MG63 (cell line): Measurements from ENCODE around the gene PVR. TPM values are rescaled to one million over a fixed set of nuclear protein-coding genes. Genes with fewer than 3 reads are reported as not detected.

Experiments
- DNase-seq: peaks from one replicate; pipeline ENCODE4 v3.0.0-alpha.2; 2020
- H3K27me3 ChIP-seq: fragments of 250-450 bp; sonication (Bioruptor Pico); 2 replicates; pipeline ENCODE4 v1.5.1; 2020; ENCODE audit warnings: mild to moderate bottlenecking, moderate library complexity
- H3K36me3 ChIP-seq: fragments of 250-450 bp; sonication (Bioruptor Pico); 2 replicates; pipeline ENCODE4 v1.5.1; 2020; ENCODE audit warnings: mild to moderate bottlenecking, moderate library complexity
- H3K4me3 ChIP-seq: fragments of 250-450 bp; sonication (Bioruptor Pico); 2 replicates; pipeline ENCODE4 v1.5.1; 2020; ENCODE audit warnings: mild to moderate bottlenecking, moderate library complexity
- H3K9me3 ChIP-seq: fragments of 250-450 bp; sonication (Bioruptor Pico); 2 replicates; pipeline ENCODE4 v1.5.1; 2020; ENCODE audit warnings: mild to moderate bottlenecking, moderate library complexity
- total RNA-seq: library from RNA; depleted of rRNA; stranded (reverse); fragments of >200 nt; shearing (Covaris generic); gene quantifications from 2 replicates; pipeline ENCODE4 v1.2.3, GENCODE V29; 2014; ENCODE audit warnings: low replicate concordance

The PVR gene
- total RNA-seq, 1 experiment from 2014 or later, result 141 TPM

DNA sequence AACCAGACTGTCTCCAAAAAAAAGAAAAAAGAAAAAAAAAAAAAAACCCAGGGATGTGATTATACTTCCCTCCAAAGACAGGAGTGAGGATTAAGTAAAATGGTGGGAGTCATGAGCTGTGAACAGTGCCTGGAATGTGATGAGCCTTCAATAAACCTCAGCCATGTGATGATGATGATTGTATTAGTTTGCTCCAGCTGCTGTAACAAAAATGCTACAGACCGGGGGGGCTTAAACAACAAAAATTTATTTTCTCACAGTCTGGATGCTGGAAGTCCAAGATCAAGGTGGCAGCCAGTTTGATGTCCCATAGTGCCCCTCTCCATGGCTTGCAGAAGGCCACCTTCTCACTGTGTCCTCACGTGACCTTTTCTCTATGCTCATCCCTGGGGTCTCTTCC lies 8.9 kb upstream of the PVR start:
- DNase-seq, result no peak
- no peaks in the 10 kb centered on the region for H3K27me3 ChIP-seq
- H3K36me3 ChIP-seq, result peaks cover 23% of the 10 kb centered on the region
- H3K9me3 ChIP-seq, result no peaks in the 10 kb centered on the region
- no peak overlapping the region for H3K4me3 ChIP-seq

DNA sequence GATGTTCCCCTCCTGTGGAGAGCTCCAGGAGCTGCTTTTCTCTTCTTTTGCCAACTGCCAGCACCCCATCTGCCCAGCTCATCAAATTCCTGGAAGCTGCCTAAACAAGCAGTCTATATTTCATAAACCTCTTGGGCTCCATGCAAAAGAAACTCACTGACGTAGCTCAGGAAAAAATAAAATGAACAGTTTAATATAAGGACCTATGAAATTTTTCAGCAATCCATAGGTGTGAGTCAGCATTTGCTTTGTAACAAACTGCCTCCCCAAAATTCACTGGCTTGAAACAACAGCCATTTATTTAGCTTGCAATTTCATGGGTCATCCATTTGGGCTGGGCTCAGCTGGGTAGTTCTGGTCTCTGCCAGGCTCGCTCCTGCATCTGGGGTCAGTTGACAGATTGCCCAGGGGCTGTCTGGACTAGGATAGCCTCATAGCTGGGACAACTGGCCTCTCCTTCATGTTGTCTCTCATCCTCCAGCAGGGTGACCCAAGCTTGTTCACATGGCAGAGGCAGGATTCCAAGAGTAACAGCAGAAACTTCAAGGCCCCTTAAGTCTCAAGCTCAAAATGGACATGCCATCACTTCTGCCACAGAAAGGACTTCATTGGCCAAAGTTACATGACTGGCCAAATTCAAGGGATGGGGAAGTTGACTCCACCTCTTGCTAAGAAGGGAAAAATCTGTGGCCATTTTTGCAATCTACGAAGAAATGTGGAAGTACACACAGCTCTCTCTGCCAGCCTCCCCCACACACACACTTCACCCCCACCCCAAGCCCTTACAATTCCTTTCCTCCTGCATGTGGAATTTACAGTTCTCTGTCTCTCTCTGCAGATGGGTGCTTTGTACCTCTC lies 7.9 kb upstream of the PVR start:
- peak; percentile 97 for DNase-seq
- H3K36me3 ChIP-seq, result peaks cover 20% of the 10 kb centered on the region
- H3K27me3 ChIP-seq, result no peaks in the 10 kb centered on the region
- no peaks in the 10 kb centered on the region for H3K9me3 ChIP-seq
- H3K4me3 ChIP-seq, result no peak overlapping the region

DNA sequence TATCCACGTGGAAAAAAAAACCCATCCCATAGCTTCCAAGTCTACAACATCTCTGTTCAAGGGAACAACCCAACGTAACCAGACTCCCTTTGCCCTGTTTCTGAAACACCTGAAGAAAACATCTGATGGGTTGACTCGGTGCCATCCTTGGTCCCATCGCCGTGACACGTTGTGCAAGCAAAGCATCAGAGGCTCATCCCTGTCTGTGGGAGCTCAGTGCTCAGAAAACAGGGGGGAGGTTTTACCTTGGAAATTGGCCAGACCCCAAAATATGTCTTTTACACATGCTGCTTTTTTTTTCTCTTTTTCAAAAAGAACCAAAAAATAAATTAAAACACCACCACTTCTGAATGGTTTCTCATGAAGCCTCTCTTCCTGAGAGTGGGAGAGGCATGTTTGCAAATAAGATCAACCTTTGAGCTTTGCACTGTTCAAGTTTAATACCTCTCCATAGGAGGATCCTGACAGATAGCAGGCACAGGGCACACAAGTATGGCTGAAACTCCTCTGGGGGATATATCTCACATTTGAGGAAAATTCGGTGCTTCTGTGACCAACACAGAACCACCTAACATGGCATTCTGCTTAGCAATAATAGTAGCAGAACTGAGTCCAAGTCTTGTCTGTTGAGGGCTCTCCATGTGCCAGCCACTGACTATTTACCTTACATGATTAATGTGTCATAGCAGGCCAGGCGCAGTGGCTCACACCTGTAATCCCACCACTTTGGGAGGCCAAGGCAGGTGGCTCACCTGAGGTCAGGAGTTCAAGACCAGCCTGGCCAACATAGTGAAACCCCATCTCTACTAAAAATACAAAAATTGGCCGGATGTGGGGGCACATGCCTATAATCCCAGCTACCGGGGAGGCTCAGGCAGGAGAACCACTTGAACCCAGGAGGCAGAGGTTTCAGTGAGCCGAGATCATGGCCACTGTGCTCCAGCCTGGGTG lies 7.0 kb upstream of the PVR start:
- DNase-seq, result no peak
- H3K27me3 ChIP-seq, result no peaks in the 10 kb centered on the region

DNA sequence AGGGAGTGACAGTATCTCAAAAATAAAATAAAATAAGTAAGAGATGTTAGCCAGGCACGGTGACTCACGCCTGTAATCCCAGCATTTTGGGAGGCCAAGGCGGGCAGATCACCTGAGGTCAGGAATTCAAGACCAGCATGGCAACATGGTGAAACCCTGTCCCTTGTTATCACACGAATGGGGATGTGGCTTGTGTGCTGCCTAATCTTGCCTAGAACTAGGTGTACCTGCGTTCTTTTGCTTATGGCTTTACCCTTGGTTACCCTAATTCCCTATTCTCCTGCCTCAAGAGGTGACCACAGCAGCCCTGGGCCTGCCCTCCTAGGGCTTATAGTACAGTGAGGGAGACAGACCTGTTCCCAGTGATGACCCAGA lies 6.3 kb upstream of the PVR start:
- H3K36me3 ChIP-seq, result peaks cover 12% of the 10 kb centered on the region
- no peaks in the 10 kb centered on the region for H3K27me3 ChIP-seq
- H3K4me3 ChIP-seq, result no peak overlapping the region
- H3K9me3 ChIP-seq, result no peaks in the 10 kb centered on the region
- DNase-seq, result no peak

More for the DNA sequence above, 7.0 kb upstream of the PVR start:
- H3K36me3 ChIP-seq, result peaks cover 13% of the 10 kb centered on the region
- H3K4me3 ChIP-seq, result no peak overlapping the region
- H3K9me3 ChIP-seq, result no peaks in the 10 kb centered on the region

DNA sequence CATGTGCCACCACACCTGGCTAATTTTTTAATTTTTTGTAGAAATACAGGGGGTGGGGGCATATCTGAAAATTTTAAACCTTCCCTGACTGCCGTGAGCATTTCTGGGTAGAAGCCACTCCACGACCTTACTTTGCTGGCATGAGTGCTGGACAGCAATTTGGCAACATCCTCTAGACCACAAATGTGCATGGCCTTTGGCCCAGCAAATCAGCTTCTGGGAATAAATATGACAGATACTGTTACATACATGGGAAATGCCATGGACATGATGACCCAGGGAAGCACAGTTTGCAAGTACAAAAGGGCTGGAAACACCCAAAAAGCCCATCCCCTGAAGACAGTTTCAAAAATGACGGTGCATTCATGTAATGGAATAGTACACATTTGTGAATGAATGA lies 3.2 kb upstream of the PVR start:
- H3K9me3 ChIP-seq, result no peaks in the 10 kb centered on the region
- DNase-seq, result peak; percentile 89

DNA sequence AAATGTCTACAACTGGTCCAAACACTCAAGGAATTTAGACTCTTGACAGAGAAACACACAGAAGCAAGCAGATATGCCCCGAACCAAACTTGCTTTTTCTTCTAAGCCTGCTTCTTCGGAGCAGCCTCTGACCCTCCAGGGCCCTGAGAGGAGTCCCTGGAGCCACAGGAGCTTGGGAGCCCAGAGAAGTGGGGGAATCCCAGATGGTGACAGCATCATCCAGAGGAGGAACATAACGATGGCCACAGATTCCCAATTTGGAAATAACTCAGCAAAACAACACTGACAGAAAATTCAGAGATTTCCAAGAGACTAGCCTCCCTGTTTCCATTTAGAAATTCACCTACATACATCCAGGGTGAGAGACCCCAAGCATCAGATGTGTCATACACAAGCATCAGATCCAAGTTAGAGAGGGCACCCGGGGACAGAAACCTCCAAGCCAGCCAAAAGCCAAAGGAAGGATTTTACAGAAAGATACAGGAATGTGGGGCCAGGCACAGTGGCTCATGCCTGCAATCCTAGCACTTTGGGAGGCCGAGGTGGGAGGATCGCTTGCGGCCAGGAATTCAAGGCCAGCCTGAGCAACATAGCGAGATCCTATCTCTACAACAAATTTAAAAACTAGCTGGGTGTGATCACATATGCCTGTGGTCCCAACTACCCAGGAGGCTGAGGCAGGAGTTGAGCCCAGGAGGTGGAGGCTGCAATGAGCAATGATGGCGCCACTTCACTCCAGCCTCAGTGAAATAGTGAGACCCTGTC lies 2.0 kb upstream of the PVR start:
- Histone ChIP-seq H3K36me3 (peaks cover 25% of the 10 kb centered on the region), H3K4me3 (no peak overlapping the region), H3K9me3 (no peaks in the 10 kb centered on the region), H3K27me3 (no peaks in the 10 kb centered on the region)
- no peak for DNase-seq

More for the DNA sequence above, 3.2 kb upstream of the PVR start:
- Histone ChIP-seq H3K4me3 (no peak overlapping the region), H3K27me3 (no peaks in the 10 kb centered on the region), H3K36me3 (peaks cover 14% of the 10 kb centered on the region)

DNA sequence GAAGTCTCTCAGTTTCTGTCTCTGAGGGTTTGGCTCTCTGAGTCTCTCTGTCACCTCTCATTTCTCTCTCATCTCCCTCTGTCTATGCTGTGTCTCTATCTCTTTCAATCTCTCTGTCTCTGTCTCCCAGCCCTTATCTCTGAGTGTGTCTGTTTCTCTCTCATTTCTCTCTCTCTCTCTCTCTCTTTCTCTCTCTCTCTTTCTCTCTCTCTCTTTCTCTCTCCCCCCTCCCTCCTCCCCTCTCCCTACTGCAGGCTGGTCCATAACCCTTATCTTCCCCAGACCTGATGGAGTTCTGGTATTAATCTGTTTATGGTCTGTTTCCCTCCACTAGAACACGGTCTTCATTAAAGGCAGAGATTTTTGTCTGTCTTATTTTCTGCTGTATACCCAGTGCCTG lies 1.3 kb upstream of the PVR start:
- Histone ChIP-seq H3K9me3 (no peaks in the 10 kb centered on the region), H3K27me3 (no peaks in the 10 kb centered on the region), H3K36me3 (peaks cover 29% of the 10 kb centered on the region), H3K4me3 (no peak overlapping the region)
- no peak for DNase-seq

DNA sequence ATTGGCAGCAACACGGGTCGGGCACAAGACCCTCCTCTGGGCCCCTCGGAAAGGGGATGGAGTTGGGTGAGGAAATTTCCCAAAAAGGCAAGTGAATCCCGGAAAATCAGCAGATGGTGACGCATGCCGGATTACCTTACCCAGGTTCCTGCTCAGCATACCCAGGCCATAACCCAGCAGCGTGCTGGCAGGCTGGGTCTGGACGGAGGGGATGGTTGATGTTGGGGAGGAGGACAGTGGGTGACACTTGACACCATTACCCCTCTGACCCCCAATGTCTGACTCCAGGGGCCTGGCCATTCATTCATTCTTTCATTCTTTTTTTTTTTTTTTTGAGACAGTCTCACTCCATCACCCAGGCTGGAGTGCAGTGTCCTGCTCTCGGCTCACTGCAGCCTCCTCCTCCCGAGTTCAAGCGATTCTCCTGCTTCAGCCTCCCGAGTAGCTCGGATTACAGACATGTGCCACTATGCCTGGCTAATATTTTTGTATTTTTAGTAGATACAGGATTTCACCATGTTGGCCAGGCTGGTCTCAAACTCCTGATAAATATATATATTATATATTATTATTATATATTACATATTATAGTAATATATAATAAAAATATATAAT lies 799 bp downstream of the PVR start:
- Histone ChIP-seq H3K36me3 (peaks cover 44% of the 10 kb centered on the region), H3K9me3 (no peaks in the 10 kb centered on the region), H3K27me3 (no peaks in the 10 kb centered on the region), H3K4me3 (peak overlapping the region; percentile 81)
- DNase-seq, result peak; percentile 68

DNA sequence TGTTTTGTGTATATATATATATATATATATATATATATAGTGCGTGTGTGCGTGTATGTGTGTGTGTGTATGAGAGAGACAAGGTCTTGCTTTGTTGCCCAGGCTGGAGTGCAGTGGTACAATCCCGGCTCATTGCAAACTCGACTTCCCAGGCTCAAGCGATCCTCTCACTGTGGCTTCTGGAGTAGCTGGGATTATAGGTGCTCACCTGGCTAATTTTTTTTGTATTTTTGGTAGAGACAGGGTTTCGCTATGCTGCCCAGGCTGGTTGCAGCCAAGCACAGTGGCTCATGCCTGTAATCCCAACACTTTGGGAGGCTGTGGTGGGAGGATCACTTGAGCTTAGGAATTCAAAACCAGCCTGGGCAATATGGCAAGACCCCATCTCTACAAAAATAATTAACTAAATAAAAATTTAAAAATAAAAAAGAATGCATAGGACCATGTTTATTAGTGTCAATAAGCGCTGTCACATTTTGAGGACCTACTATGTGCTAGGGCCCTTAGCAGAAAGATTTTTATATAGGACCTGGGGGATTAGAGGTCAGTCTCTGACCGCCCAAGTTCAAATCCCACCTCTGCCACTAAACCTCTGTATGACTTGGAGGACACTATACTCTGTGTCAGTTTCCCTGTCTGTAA lies 1.8 kb downstream of the PVR start:
- H3K4me3 ChIP-seq, result peak overlapping the region; percentile 39
- peaks cover 51% of the 10 kb centered on the region for H3K36me3 ChIP-seq
- no peaks in the 10 kb centered on the region for H3K27me3 ChIP-seq
- no peak for DNase-seq
- no peaks in the 10 kb centered on the region for H3K9me3 ChIP-seq

DNA sequence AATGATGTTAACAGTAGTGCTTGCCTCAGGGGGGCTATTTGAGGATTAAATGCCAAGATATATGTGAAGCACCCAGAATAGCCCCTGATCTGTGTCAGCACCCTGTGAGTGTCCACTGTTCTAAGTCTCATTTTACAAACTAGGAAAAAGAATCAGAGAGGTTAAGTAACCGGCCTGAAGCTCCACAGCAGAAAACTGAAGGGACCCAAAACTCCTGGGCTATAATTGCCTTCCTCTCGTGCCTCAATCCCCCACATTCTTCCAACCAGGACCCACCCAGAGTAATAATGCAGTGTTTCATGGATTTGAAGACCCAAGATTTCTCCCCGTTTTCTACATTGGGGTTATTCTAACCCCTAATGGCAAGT lies 2.3 kb downstream of the PVR start:
- no peak for DNase-seq
- H3K4me3 ChIP-seq, result peak overlapping the region; percentile 39
- H3K27me3 ChIP-seq, result no peaks in the 10 kb centered on the region
- peaks cover 56% of the 10 kb centered on the region for H3K36me3 ChIP-seq
- H3K9me3 ChIP-seq, result no peaks in the 10 kb centered on the region

DNA sequence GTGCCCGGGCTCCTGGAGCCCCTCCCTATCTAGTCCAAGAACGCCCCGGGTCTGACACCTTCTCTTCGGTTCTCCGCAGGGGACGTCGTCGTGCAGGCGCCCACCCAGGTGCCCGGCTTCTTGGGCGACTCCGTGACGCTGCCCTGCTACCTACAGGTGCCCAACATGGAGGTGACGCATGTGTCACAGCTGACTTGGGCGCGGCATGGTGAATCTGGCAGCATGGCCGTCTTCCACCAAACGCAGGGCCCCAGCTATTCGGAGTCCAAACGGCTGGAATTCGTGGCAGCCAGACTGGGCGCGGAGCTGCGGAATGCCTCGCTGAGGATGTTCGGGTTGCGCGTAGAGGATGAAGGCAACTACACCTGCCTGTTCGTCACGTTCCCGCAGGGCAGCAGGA lies 3.4 kb downstream of the PVR start:
- H3K27me3 ChIP-seq, result no peaks in the 10 kb centered on the region
- peaks cover 67% of the 10 kb centered on the region for H3K36me3 ChIP-seq
- H3K9me3 ChIP-seq, result no peaks in the 10 kb centered on the region
- DNase-seq, result no peak
- H3K4me3 ChIP-seq, result no peak overlapping the region

DNA sequence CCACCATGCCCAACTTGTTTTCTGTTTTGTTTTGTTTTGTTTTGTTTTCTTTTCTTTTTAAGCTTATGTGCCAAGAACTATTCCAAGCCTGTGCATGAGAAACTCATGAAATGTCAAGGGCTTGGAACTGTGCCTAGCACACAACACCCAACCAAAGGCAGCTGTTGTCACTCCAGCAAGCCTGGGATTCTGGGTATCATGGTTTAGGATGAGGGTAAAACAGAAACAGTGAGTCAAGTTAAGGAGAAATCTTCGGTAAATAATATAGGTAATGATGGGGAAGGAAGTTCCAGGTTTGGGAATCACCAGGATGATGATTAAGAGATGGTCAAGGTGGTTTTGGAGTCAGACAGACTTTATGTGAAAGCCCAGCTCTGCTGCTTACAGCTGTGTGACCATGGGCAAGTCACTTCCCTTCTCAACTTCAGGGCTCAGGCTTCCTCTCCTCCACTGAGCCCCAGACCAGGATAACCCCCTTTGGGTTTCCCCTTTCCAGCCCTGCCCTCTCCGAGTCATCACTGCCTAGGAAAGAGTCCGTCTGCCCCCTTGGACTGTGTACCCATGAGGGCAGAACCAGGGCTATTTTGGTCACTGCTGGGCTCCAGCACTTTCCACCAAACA lies 5.0 kb downstream of the PVR start:
- peak; percentile 39 for DNase-seq
- Histone ChIP-seq H3K27me3 (no peaks in the 10 kb centered on the region), H3K9me3 (no peaks in the 10 kb centered on the region), H3K4me3 (no peak overlapping the region), H3K36me3 (peaks cover 83% of the 10 kb centered on the region)

DNA sequence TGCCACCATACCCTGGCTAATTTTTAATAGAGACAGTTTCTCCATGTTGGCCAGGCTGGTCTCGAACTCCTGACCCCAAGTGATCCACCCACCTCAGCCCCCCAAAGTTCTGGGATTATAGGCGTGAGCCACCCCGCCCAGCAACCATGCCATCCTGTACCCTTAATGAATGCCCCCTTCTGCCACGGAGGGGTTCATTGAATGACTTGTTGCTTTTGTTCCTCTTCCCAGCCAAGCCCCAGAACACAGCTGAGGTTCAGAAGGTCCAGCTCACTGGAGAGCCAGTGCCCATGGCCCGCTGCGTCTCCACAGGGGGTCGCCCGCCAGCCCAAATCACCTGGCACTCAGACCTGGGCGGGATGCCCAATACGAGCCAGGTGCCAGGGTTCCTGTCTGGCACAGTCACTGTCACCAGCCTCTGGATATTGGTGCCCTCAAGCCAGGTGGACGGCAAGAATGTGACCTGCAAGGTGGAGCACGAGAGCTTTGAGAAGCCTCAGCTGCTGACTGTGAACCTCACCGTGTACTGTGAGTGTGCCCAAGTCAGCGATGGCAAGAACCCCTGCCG lies 6.0 kb downstream of the PVR start:
- Histone ChIP-seq H3K27me3 (no peaks in the 10 kb centered on the region), H3K4me3 (no peak overlapping the region), H3K9me3 (no peaks in the 10 kb centered on the region), H3K36me3 (peaks cover 89% of the 10 kb centered on the region)
- DNase-seq, result no peak

DNA sequence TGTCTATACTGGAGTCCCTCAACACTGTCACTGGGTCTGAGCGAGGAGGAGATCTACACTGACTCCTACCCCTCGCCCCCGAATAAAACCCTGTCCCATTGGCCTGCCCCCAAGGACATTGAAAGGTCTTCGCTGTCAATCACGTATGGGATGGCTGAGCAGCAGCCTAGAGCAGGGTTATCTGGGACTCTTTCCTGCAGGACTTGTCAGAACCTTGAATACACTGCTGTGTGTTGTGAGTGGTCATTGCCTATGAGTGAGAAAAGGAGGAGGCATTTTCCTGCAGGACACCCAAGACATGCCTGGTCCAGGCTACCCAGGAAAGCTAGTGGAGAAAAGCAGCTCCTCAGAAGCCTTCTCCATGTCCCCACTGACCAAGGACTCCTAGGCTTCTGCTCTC lies 9.6 kb downstream of the PVR start:
- no peaks in the 10 kb centered on the region for H3K9me3 ChIP-seq
- no peak for DNase-seq
- H3K4me3 ChIP-seq, result no peak overlapping the region
- H3K27me3 ChIP-seq, result no peaks in the 10 kb centered on the region
- H3K36me3 ChIP-seq, result peaks cover 99% of the 10 kb centered on the region

DNA sequence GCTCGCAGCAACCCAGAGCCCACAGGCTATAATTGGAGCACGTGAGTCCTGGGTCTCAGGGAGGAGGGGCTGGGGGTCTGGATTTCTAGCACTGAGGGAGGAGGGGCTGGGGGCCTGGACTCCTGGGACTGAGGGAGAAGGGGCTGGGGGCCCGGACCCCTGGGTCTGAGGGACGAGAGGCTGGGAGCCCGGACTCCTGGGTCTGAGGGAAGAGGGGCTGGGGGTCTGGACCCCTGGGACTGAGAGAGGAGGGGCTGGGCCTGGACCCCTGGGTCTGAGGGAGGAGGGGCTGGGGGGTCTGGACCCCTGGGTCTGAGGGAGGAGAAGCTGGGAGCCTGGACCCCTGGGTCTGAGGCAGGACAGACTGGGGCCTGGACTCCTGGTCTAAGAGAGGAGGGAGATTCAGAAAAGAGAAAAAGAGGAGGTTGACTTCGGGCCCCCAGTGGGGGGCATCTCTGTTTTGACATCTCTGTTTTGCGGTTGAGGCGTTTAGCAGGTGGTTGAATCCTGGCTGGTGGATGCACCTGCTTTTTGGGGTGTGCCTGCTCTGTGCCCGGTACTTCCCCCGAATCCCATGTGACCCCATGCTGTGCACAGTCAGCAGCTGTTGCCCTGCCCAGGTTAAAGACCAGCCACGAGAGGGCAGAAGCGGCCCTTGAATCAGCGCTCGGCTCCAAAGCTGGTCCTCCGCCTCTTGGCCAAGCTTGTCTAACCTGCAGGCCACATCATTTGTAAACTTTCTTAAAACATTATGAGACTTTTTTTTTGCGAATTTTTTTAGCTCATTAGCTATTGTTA lies 10.5 kb downstream of the PVR start:
- no peaks in the 10 kb centered on the region for H3K27me3 ChIP-seq
- H3K9me3 ChIP-seq, result no peaks in the 10 kb centered on the region
- peaks cover 99% of the 10 kb centered on the region for H3K36me3 ChIP-seq
- no peak overlapping the region for H3K4me3 ChIP-seq
- peak; percentile 43 for DNase-seq
